Lung (tissue), 12 donors: Measurements from ENCODE around the gene NKIRAS2. TPM values are rescaled to one million over a fixed set of nuclear protein-coding genes. Genes with fewer than 3 reads are reported as not detected.

Source experiments
- ATAC-seq: fragments of 200-7000 bp; cut with Tn5 transposase; one replicate; pipeline ENCODE4 v1.9.1; 2020; ENCODE audit warnings: moderate number of reproducible peaks; ENCODE audit not compliant: insufficient read depth, low FRiP score
- DNase-seq, 3 donors: peaks; one replicate each; pipeline ENCODE4 v3.0.0-alpha.2; 2013 to 2017
- H3K27ac ChIP-seq, 2 donors: one replicate each; pipeline ENCODE4 v1.5.1; 2013; ENCODE audit warnings: mild to moderate bottlenecking in 2 of 2, moderate library complexity in 2 of 2, control low read depth in 1 of 2, inconsistent platforms in 1 of 2, low read depth in 1 of 2, low read length in 1 of 2
- H3K27me3 ChIP-seq, 3 donors: one replicate each; pipeline ENCODE4 v1.5.1; 2013; ENCODE audit warnings: low read length in 2 of 3; ENCODE audit not compliant: control insufficient read depth in 3 of 3, insufficient read depth in 3 of 3
- H3K36me3 ChIP-seq, 4 donors: one replicate each; pipeline ENCODE4 v1.5.1; 2013; ENCODE audit warnings: low read length in 4 of 4, mild to moderate bottlenecking in 1 of 4, moderate library complexity in 1 of 4; ENCODE audit not compliant: control insufficient read depth in 4 of 4, insufficient read depth in 4 of 4
- H3K4me1 ChIP-seq, 5 donors: one replicate each; pipeline ENCODE4 v1.5.1; 2013; ENCODE audit warnings: low read length in 5 of 5, mild to moderate bottlenecking in 2 of 5, moderate library complexity in 1 of 5; ENCODE audit not compliant: control insufficient read depth in 5 of 5, insufficient read depth in 5 of 5
- H3K4me3 ChIP-seq: one replicate; pipeline ENCODE4 v1.5.1; 2013; ENCODE audit warnings: mild to moderate bottlenecking, control low read depth, moderate library complexity
- H3K9ac ChIP-seq, 2 donors: one replicate each; pipeline ENCODE4 v1.5.1; 2013; ENCODE audit warnings: low read length in 2 of 2, control low read depth in 1 of 2; ENCODE audit not compliant: insufficient read depth in 1 of 2
- H3K9me3 ChIP-seq, 4 donors: one replicate each; pipeline ENCODE4 v1.5.1; 2013; ENCODE audit warnings: low read length in 3 of 4, mild to moderate bottlenecking in 1 of 4, moderate library complexity in 1 of 4; ENCODE audit not compliant: control insufficient read depth in 4 of 4, insufficient read depth in 3 of 4
- WGBS, 2 donors: extraction: QIAGEN DNeasy Blood & Tissue Kit; methylation state at CpG; one replicate each; pipeline ENCODE4 v1.1.7; 2013; 5-methylcytosine and 5-hydroxymethylcytosine counted together
- polyA plus RNA-seq, 2 donors: library from polyadenylated mRNA; stranded (reverse); fragments of 200-250 nt; gene quantifications; one replicate each; pipeline ENCODE4 v1.2.1, GENCODE V29; 2013
- total RNA-seq, 2 donors: library from RNA; depleted of rRNA in 1 of 2; stranded (reverse); fragments of >200 nt in 1 of 2; gene quantifications; one replicate each; pipeline ENCODE4 v1.2.1, GENCODE V29; 2014 to 2021
- TF ChIP-seq, protein P1 (sequence below): IDR thresholded peaks from 2 replicates; pipeline ENCODE4 v1.5.1; 2012; ENCODE audit warnings: mild to moderate bottlenecking; ENCODE audit errors: control extremely low read depth, extremely low read depth
- donor health status: control.
- donor health status: control.
- donor health status: Bipolar disorder and iron deficiency.
- donor health status: healthy.
- donor health status: DM: yes; HTN: yes; CAD: no.

The NKIRAS2 gene
- total and polyA plus RNA-seq, 4 donors = 29.2 to 44.2 (median 32.3) TPM

- Histone ChIP-seq H3K4me3 (peak within 1 kb of the TSS; percentile 52), H3K36me3 (peaks cover 0 to 2% (median 0%) of the 10 kb centered on the region in 4 donors), H3K27ac (peak within 1 kb of the TSS in 1 of 2 donors; percentile 16), H3K9me3 (no peaks in the 10 kb centered on the region), H3K4me1 (peaks cover 0 to 9% (median 0%) of the 10 kb centered on the region in 5 donors), H3K27me3 (peaks cover 0 to 10% (median 5%) of the 10 kb centered on the region in 3 donors), H3K9ac (peak within 1 kb of the TSS in 1 of 2 donors; percentile 46)
- peak; percentile 66 to 76 (median 72) for DNase-seq
- no peak for ATAC-seq
- TF ChIP-seq, protein P1, sequence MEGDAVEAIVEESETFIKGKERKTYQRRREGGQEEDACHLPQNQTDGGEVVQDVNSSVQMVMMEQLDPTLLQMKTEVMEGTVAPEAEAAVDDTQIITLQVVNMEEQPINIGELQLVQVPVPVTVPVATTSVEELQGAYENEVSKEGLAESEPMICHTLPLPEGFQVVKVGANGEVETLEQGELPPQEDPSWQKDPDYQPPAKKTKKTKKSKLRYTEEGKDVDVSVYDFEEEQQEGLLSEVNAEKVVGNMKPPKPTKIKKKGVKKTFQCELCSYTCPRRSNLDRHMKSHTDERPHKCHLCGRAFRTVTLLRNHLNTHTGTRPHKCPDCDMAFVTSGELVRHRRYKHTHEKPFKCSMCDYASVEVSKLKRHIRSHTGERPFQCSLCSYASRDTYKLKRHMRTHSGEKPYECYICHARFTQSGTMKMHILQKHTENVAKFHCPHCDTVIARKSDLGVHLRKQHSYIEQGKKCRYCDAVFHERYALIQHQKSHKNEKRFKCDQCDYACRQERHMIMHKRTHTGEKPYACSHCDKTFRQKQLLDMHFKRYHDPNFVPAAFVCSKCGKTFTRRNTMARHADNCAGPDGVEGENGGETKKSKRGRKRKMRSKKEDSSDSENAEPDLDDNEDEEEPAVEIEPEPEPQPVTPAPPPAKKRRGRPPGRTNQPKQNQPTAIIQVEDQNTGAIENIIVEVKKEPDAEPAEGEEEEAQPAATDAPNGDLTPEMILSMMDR = peak; percentile 36
- 1 to 2% methylated on average over 37 to 65 of the region's 65 CpGs for whole genome bisulfite sequencing, 2 donors
Observed at GRCh38 chr17:42050393-42051012, 30.6 kb downstream of the NKIRAS2 start, which contains the start of gene C17orf113. C17orf113 (minus strand) TSS chr17:42050601; CDS start chr17:42043376, 7,225 bp downstream.

DNA sequence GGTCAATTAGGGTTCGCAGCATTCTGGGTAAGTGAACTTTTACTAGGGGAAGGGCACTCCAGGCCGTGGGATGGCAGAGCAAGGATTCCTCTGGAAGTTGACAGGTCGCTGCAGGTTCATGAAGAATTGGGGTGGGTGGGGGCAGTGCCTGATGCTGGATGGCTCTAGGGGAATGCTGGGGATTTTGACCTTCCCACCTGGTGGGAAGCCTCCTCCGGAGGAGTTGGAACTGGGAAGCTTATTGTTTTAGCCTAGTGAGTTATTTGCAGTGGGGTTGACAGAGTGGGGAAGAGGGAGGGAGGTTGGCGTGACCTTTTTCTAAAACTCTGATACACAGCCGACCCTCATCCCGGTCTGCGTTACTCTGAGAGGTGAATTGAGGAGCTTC is 31.1 kb downstream of the NKIRAS2 start:
- no peaks in the 10 kb centered on the region for H3K9me3 ChIP-seq
- no peak overlapping the region for H3K27ac ChIP-seq
- H3K9ac ChIP-seq = no peak overlapping the region
- peak overlapping the region; percentile 52 for H3K4me3 ChIP-seq
- H3K27me3 ChIP-seq = peaks cover 0 to 10% (median 5%) of the 10 kb centered on the region in 3 donors
- no peak for DNase-seq
- 56 to 73% methylated on average over 8 of the region's 8 CpGs for WGBS, 2 donors
- no peak for ATAC-seq
- no peaks in the 10 kb centered on the region for H3K36me3 ChIP-seq
- TF ChIP-seq, protein P1 = no peak
- peaks cover 0 to 9% (median 0%) of the 10 kb centered on the region in 5 donors for H3K4me1 ChIP-seq

GRCh38 chr17:42051645-42052044 is 31.8 kb downstream of the NKIRAS2 start:
- H3K36me3 ChIP-seq = no peaks in the 10 kb centered on the region
- peaks cover 0 to 9% (median 0%) of the 10 kb centered on the region in 5 donors for H3K4me1 ChIP-seq
- TF ChIP-seq, protein P1 = no peak
- DNase-seq (no peak), ATAC-seq (no peak)
- H3K9ac ChIP-seq = no peak overlapping the region
- no peak overlapping the region for H3K27ac ChIP-seq
- H3K9me3 ChIP-seq = peaks cover 0 to 2% (median 0%) of the 10 kb centered on the region in 4 donors
- peaks cover 0 to 10% (median 5%) of the 10 kb centered on the region in 3 donors for H3K27me3 ChIP-seq
- 87 to 93% methylated on average over 7 of the region's 7 CpGs for WGBS, 2 donors
- H3K4me3 ChIP-seq = no peak overlapping the region
